ENCODE measurements around the gene RSF1.

DNA sequence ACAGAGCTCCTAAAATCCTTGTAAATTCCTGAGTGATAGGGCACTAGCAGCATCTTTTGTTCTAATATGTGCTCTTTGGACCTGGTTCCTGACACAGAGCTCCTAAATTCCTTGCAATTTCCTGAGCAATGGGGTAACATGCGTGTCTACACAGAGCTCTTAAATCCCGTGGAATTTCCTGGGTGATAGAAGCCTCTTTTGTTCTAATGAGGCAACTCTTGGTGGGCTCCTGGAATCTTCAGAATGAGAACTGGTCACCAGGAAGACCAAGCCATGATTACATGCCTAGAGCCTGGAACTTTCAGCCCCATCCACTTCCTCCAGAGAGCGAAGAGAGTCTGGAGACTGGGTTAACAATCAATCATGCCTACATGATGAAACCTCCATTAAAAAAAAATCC lies 19.0 kb downstream of the RSF1 start:
- TF ChIP-seq, protein P1, sequence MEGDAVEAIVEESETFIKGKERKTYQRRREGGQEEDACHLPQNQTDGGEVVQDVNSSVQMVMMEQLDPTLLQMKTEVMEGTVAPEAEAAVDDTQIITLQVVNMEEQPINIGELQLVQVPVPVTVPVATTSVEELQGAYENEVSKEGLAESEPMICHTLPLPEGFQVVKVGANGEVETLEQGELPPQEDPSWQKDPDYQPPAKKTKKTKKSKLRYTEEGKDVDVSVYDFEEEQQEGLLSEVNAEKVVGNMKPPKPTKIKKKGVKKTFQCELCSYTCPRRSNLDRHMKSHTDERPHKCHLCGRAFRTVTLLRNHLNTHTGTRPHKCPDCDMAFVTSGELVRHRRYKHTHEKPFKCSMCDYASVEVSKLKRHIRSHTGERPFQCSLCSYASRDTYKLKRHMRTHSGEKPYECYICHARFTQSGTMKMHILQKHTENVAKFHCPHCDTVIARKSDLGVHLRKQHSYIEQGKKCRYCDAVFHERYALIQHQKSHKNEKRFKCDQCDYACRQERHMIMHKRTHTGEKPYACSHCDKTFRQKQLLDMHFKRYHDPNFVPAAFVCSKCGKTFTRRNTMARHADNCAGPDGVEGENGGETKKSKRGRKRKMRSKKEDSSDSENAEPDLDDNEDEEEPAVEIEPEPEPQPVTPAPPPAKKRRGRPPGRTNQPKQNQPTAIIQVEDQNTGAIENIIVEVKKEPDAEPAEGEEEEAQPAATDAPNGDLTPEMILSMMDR (IDR thresholded peaks at IDR 0.05), result no peak
- no peak for TF ChIP-seq POLR2A (IDR thresholded peaks at IDR 0.05)

All from Peyer's patch (tissue), 4 donors.